Endothelial cell of umbilical vein (primary cell): Measurements from ENCODE around the gene GPR153. TPM values are rescaled to one million over a fixed set of nuclear protein-coding genes. Genes with fewer than 3 reads are reported as not detected.

Experiments used
- BruUV-seq: library from RNA; stranded (reverse); fragments of 400-500 nt; replicated peaks from 2 replicates; lab custom pipeline; 2021; lab: Mats Ljungman, UMichigan
- CTCF ChIA-PET: fragments of 300-600, 350-600 bp; sonication (Branson Sonifier 250); formaldehyde crosslinking; loops from one replicate; lab custom pipeline; 2021; ENCODE audit warnings: antibody characterized with exemption, inconsistent platforms; lab: Charles Lee
- POLR2A ChIA-PET: fragments of 300-600, 350-600 bp; sonication (Branson Sonifier 250); formaldehyde crosslinking; loops from one replicate; lab custom pipeline; 2021; ENCODE audit warnings: antibody characterized with exemption, inconsistent platforms; lab: Charles Lee
- DNase-seq: peaks from one replicate; pipeline ENCODE4 v3.0.0-alpha.2; 2011; ENCODE audit warnings: low read depth, low spot score
- FAIRE-seq: peaks from 2 replicates; lab custom pipeline; 2011; peaks lifted over from hg19 to GRCh38; lab: Jason Lieb, UNC
- H2AFZ ChIP-seq: 2 replicates; pipeline ENCODE4 v1.6.0; 2012; ENCODE audit warnings: low read depth, low read length, control low read depth, inconsistent platforms
- H3K27ac ChIP-seq: 2 replicates; pipeline ENCODE4 v1.5.1; 2011; ENCODE audit warnings: low read depth, mild to moderate bottlenecking, control low read depth, low read length, moderate library complexity; ENCODE audit not compliant: insufficient read depth
- H3K27me3 ChIP-seq, 2 experiments: 2 replicates each; pipeline versions ENCODE4 v1.6.0 to v1.6.1; 2011; ENCODE audit warnings: low read length in 2 of 2, mixed read lengths in 1 of 2; ENCODE audit not compliant: control insufficient read depth in 2 of 2, insufficient read depth in 2 of 2
- H3K36me3 ChIP-seq, 2 experiments: 2 replicates in 1 of 2; 3 replicates in 1 of 2; pipeline ENCODE4 v1.5.1; 2011; ENCODE audit warnings: low read length in 2 of 2, mild to moderate bottlenecking in 1 of 2, moderate library complexity in 1 of 2; ENCODE audit not compliant: control insufficient read depth in 2 of 2, insufficient read depth in 2 of 2; ENCODE audit errors: extremely low read depth in 1 of 2
- H3K4me1 ChIP-seq: 3 replicates; pipeline ENCODE4 v1.5.1; 2011; ENCODE audit warnings: mild to moderate bottlenecking, low read length; ENCODE audit not compliant: control insufficient read depth, insufficient read depth; ENCODE audit errors: extremely low read depth
- H3K4me2 ChIP-seq: 2 replicates; pipeline ENCODE4 v1.6.1; 2011; ENCODE audit warnings: low read length, control low read depth, mixed read lengths; ENCODE audit not compliant: insufficient read depth
- H3K4me3 ChIP-seq, 3 experiments: fragments of 200-600 bp in 1 of 3; sonication (generic), shearing (Covaris generic) in 1 of 3; replicated peaks in 1 of 3; 2 replicates each; pipeline ENCODE4 v1.5.1; 2011 to 2016; ENCODE audit warnings: control low read depth in 3 of 3, low read length in 3 of 3, mild to moderate bottlenecking in 2 of 3, inconsistent platforms in 1 of 3, low read depth in 1 of 3, moderate library complexity in 1 of 3; ENCODE audit not compliant: insufficient read depth in 1 of 3
- H3K79me2 ChIP-seq: 2 replicates; pipeline ENCODE4 v1.6.0; 2012; ENCODE audit warnings: low read length, inconsistent platforms; ENCODE audit not compliant: control insufficient read depth, insufficient read depth
- H3K9ac ChIP-seq: replicated peaks from 2 replicates; pipeline ENCODE3; 2011; ENCODE audit warnings: low read length, control low read depth; ENCODE audit not compliant: insufficient read depth; ENCODE audit errors: extremely low read depth
- H3K9me1 ChIP-seq: replicated peaks from 3 replicates; pipeline ENCODE4 v1.6.0; 2011; ENCODE audit warnings: mild to moderate bottlenecking, low read length; ENCODE audit not compliant: control insufficient read depth, insufficient read depth; ENCODE audit errors: extremely low read depth
- H3K9me3 ChIP-seq: replicated peaks from 2 replicates; pipeline ENCODE4 v1.5.1; 2012; ENCODE audit warnings: low read length, inconsistent platforms; ENCODE audit not compliant: control insufficient read depth, insufficient read depth
- H4K20me1 ChIP-seq: replicated peaks from 2 replicates; pipeline ENCODE3; 2011; ENCODE audit warnings: mild to moderate bottlenecking, low read length; ENCODE audit not compliant: control insufficient read depth, insufficient read depth; ENCODE audit errors: extremely low read depth
- CTCF ChIP-seq, 2 donors: IDR thresholded peaks; 1 replicate in 1 of 2; 2 replicates in 1 of 2; pipeline ENCODE4 v1.5.1; 2011; ENCODE audit warnings: low read length in 2 of 2, mild to moderate bottlenecking in 2 of 2, moderate library complexity in 2 of 2, control low read depth in 1 of 2, inconsistent platforms in 1 of 2, low read depth in 1 of 2; ENCODE audit not compliant: insufficient read depth in 1 of 2; ENCODE audit errors: extremely low read depth in 1 of 2
- EZH2 ChIP-seq: IDR thresholded peaks from 2 replicates; pipeline ENCODE4 v1.6.1; 2012; ENCODE audit warnings: borderline replicate concordance, low read depth, mild to moderate bottlenecking, moderate library complexity, low read length, inconsistent platforms; ENCODE audit not compliant: severe bottlenecking
- FOS ChIP-seq: IDR thresholded peaks from 2 replicates; pipeline ENCODE4 v1.6.1; 2011; ENCODE audit warnings: mild to moderate bottlenecking, low read length, moderate library complexity, borderline replicate concordance; ENCODE audit not compliant: insufficient read depth
- GATA2 ChIP-seq: IDR thresholded peaks from 2 replicates; pipeline ENCODE4 v1.7.0; 2011; ENCODE audit warnings: low read depth, mild to moderate bottlenecking, moderate library complexity, mixed read lengths, low read length; ENCODE audit not compliant: insufficient read length, insufficient read depth
- JUN ChIP-seq: IDR thresholded peaks from 2 replicates; pipeline ENCODE4 v1.6.1; 2011; ENCODE audit warnings: borderline replicate concordance, low read depth; ENCODE audit not compliant: insufficient read length, insufficient read depth
- MAX ChIP-seq: IDR thresholded peaks from 2 replicates; pipeline ENCODE4 v1.6.1; 2011; ENCODE audit not compliant: insufficient read depth, insufficient read length
- MYC ChIP-seq: IDR thresholded peaks from one replicate; pipeline ENCODE4 v1.6.1; 2011; ENCODE audit warnings: mild to moderate bottlenecking, low read depth, low read length
- POLR2A ChIP-seq: IDR thresholded peaks from 2 replicates; pipeline ENCODE4 v1.6.1; 2012; ENCODE audit warnings: low read depth, mild to moderate bottlenecking, control low read depth, low read length
- POLR2AphosphoS5 ChIP-seq: IDR thresholded peaks from 2 replicates; pipeline ENCODE4 v1.6.1; 2012; ENCODE audit warnings: low read depth, mild to moderate bottlenecking, control low read depth, low read length, moderate library complexity; ENCODE audit not compliant: insufficient read depth
- dilution Hi-C: fragments of 300-500 bp; cut with MboI; formaldehyde crosslinking; loops from one replicate; pipeline ENCODE4 v1.15.0; 2019; ENCODE audit warnings: low sequenced_read_pairs; ENCODE audit not compliant: extremely low pct_ligation_motif_present
- intact Hi-C: fragments of 100-400 bp; cut with micrococcal nuclease; formaldehyde crosslinking; loops from one replicate; pipeline ENCODE4 v1.10.0; 2022
- polyA plus RNA-seq, 4 experiments: library from polyadenylated mRNA; depleted of rRNA in 3 of 4; stranded (reverse) in 3 of 4; unstranded in 1 of 4; fragments of >200 nt; gene quantifications; 2 replicates each; pipeline versions ENCODE4 v1.2.1 to v1.2.3, GENCODE V29; 2011 to 2012; ENCODE audit warnings: missing spikeins in 1 of 4
- total RNA-seq: library from RNA; stranded (reverse); gene quantifications from 2 replicates; pipeline ENCODE4 v1.2.3, GENCODE V29; 2021

The GPR153 gene
- total and polyA plus RNA-seq, 2 donors (not counting 3 experiments of a cell fraction or from before 2014, with no cell fraction given), result 3.1 to 3.9 TPM

GRCh38 chr1:6198646-6199297 is 62.1 kb downstream of the GPR153 start:
- Histone ChIP-seq H3K36me3 (peaks cover 8 to 10% of the 10 kb centered on the region in 2 experiments), H2AFZ (peak overlapping the region; percentile 9), H3K4me3 (peak overlapping the region; percentile 78 to 90 (median 82)), H3K27ac (peak overlapping the region; percentile 53), H3K9ac (peak overlapping the region; percentile 96), H3K27me3 (no peaks in the 10 kb centered on the region), H3K9me3 (no peaks in the 10 kb centered on the region), H3K9me1 (no peaks in the 10 kb centered on the region), H3K4me2 (peak overlapping the region; percentile 94), H4K20me1 (no peaks in the 10 kb centered on the region), H3K79me2 (peaks cover 48% of the 10 kb centered on the region), H3K4me1 (peaks cover 17% of the 10 kb centered on the region)
- TF ChIP-seq FOS, result no peak
- no peak for TF ChIP-seq MAX
- TSS peak; percentile 45 for BruUV-seq
- ChIA-PET CTCF (interaction anchor here (0.7 to 2.0 kb wide), 5 partner anchors 9 to 47 kb away, joined by 3 to 7 read pairs (median 6); partner anchors contain the start of gene ICMT), POLR2A (no interaction called here)
- intact Hi-C loops, result loop anchor here (1.0 to 2.0 kb wide), 4 partner anchors 18 to 206 kb away; partner anchors contain the start of genes CHD5 and NPHP4
- peak; percentile 42 for DNase-seq
- peak; percentile 37 for FAIRE-seq
- dilution Hi-C loops, result no loop called here

- Histone ChIP-seq H3K9ac (peak overlapping the region; percentile 96), H3K27me3 (no peaks in the 10 kb centered on the region), H3K36me3 (peaks cover 13% of the 10 kb centered on the region in 2 experiments), H3K4me2 (peak overlapping the region; percentile 94), H3K9me3 (no peaks in the 10 kb centered on the region), H2AFZ (no peak overlapping the region), H3K27ac (no peak overlapping the region), H4K20me1 (no peaks in the 10 kb centered on the region), H3K4me3 (peak overlapping the region in 2 of 3 experiments; percentile 78 to 90), H3K79me2 (peaks cover 55% of the 10 kb centered on the region), H3K4me1 (peaks cover 17% of the 10 kb centered on the region), H3K9me1 (no peaks in the 10 kb centered on the region)
- FAIRE-seq (no peak), DNase-seq (no peak)
- dilution Hi-C loops, result no loop called here
- no TSS peak for BruUV-seq
- CTCF ChIA-PET, result interaction anchor here (0.7 to 1.9 kb wide), 3 partner anchors 9 to 48 kb away, joined by 3 to 7 read pairs (median 4); no protein-coding TSS in a partner anchor
- TF ChIP-seq MYC (no peak), POLR2A (no peak), JUN (no peak), GATA2 (no peak), MAX (no peak), POLR2AphosphoS5 (no peak), EZH2 (no peak), FOS (no peak), CTCF (IDR thresholded peaks at IDR 0.05; ENCODE audit: extremely low read depth in 1 of 2, insufficient read depth in 1 of 2, low read depth in 1 of 2, low read length in 2 of 2) (no peak)
- POLR2A ChIA-PET, result no interaction called here
- intact Hi-C loops, result loop anchor here (2.0 kb wide), 3 partner anchors 17 to 205 kb away; partner anchors contain the start of genes CHD5 and NPHP4
Observed at GRCh38 chr1:6197746-6198427, 63.0 kb downstream of the GPR153 start.
